HepG2 (cell line): ENCODE measurements around the gene PIEZO1. TPM values are rescaled to one million over a fixed set of nuclear protein-coding genes. Genes with fewer than 3 reads are reported as not detected.

Experiments
- BRD4 ChIP-seq: sonication (generic); formaldehyde crosslinking; IDR thresholded peaks from 2 replicates; pipeline ENCODE4 v1.4.0; 2020; ENCODE audit warnings: missing genetic modification reagents
- CHD4 ChIP-seq: fragments of 200-600 bp; sonication (generic); IDR thresholded peaks from 2 replicates; pipeline ENCODE4 v1.7.0; 2017; ENCODE audit warnings: mild to moderate bottlenecking, low read length, borderline replicate concordance
- RNF2 ChIP-seq: fragments of 450-650 bp; conservative IDR thresholded peaks from 2 replicates; pipeline ENCODE4 v1.6.1; 2016; ENCODE audit warnings: low read depth
- SETDB1 ChIP-seq: sonication (generic); formaldehyde crosslinking; IDR thresholded peaks from 2 replicates; pipeline ENCODE4 v1.5.1; 2020; ENCODE audit warnings: missing genetic modification reagents, mild to moderate bottlenecking, borderline replicate concordance
- SRY ChIP-seq: sonication (generic); formaldehyde crosslinking; IDR thresholded peaks from 2 replicates; pipeline ENCODE4 v1.8.0; 2022; ENCODE audit warnings: mild to moderate bottlenecking, missing genetic modification reagents
- ZNF121 ChIP-seq: sonication (generic); formaldehyde crosslinking; IDR thresholded peaks from 2 replicates; pipeline ENCODE4 v1.5.0; 2020; ENCODE audit warnings: mild to moderate bottlenecking, missing genetic modification reagents
- ZNF160 ChIP-seq: sonication (generic); formaldehyde crosslinking; IDR thresholded peaks from 2 replicates; pipeline ENCODE4 v1.8.0; 2022; ENCODE audit warnings: mild to moderate bottlenecking, inconsistent platforms, missing genetic modification reagents
- ZNF337 ChIP-seq: sonication (generic); formaldehyde crosslinking; IDR thresholded peaks from 2 replicates; pipeline ENCODE4 v1.5.1; 2020; ENCODE audit warnings: missing genetic modification reagents, low read depth, mild to moderate bottlenecking, borderline replicate concordance
- ZNF382 ChIP-seq: sonication (generic); formaldehyde crosslinking; IDR thresholded peaks from 2 replicates; pipeline ENCODE4 v1.5.0; 2020; ENCODE audit warnings: missing genetic modification reagents, mild to moderate bottlenecking, borderline replicate concordance
- ZNF414 ChIP-seq: sonication (generic); formaldehyde crosslinking; IDR thresholded peaks from 2 replicates; pipeline ENCODE4 v1.5.0; 2020; ENCODE audit warnings: missing genetic modification reagents
- ZNF431 ChIP-seq: sonication (generic); formaldehyde crosslinking; IDR thresholded peaks from 2 replicates; pipeline ENCODE4 v1.9.0; 2022; ENCODE audit warnings: missing genetic modification reagents, low read depth, mild to moderate bottlenecking, borderline replicate concordance
- ZNF773 ChIP-seq: sonication (generic); formaldehyde crosslinking; IDR thresholded peaks from 2 replicates; pipeline ENCODE4 v1.4.0; 2020; ENCODE audit warnings: missing genetic modification reagents, borderline replicate concordance
- ZNF788 ChIP-seq: sonication (generic); formaldehyde crosslinking; IDR thresholded peaks from 2 replicates; pipeline ENCODE4 v1.5.0; 2020; ENCODE audit warnings: mild to moderate bottlenecking, missing genetic modification reagents, borderline replicate concordance
- polyA plus RNA-seq, 8 experiments: library from polyadenylated mRNA; depleted of rRNA in 3 of 8; stranded (reverse) in 7 of 8; unstranded in 1 of 8; fragments of >200 nt; fragmentation: Illumina TruSeq in 4 of 8; extraction: Trizol in 4 of 8; gene quantifications; 2 replicates each; pipeline versions ENCODE4 v1.2.1 to v1.2.3, GENCODE V29; 2011 to 2016; ENCODE audit warnings: low read depth in 4 of 8, missing spikeins in 1 of 8, mixed read lengths in 1 of 8; ENCODE audit not compliant: insufficient read depth in 1 of 8
- total RNA-seq, 5 experiments: library from RNA; depleted of rRNA; stranded (reverse); fragments of >200 nt; fragmentation: Illumina TruSeq; extraction: Trizol; gene quantifications; 2 replicates each; pipeline ENCODE4 v1.2.3, GENCODE V29; 2016; ENCODE audit warnings: low read depth in 1 of 5
- TF ChIP-seq, protein P1 (sequence below), 2 experiments: sonication (generic) in 1 of 2; formaldehyde crosslinking in 1 of 2; IDR thresholded peaks; 2 replicates each; pipeline versions ENCODE4 v1.6.1 to v1.9.0; 2014 to 2022; ENCODE audit warnings: antibody characterized with exemption in 1 of 2, borderline replicate concordance in 1 of 2, inconsistent platforms in 1 of 2, low read depth in 1 of 2, missing genetic modification reagents in 1 of 2
- TF ChIP-seq, protein P2 (sequence below): sonication (generic); formaldehyde crosslinking; IDR thresholded peaks from 2 replicates; pipeline ENCODE4 v1.5.0; 2020; ENCODE audit warnings: mild to moderate bottlenecking, missing genetic modification reagents
- TF ChIP-seq, protein P3 (sequence below): sonication (generic); formaldehyde crosslinking; conservative IDR thresholded peaks from 2 replicates; pipeline ENCODE4 v1.4.0; 2020; ENCODE audit warnings: missing genetic modification reagents
- TF ChIP-seq, protein P4 (sequence below): sonication (generic); formaldehyde crosslinking; IDR thresholded peaks from 2 replicates; pipeline ENCODE4 v1.9.0; 2022; ENCODE audit warnings: missing genetic modification reagents, mild to moderate bottlenecking, borderline replicate concordance

PIEZO1 gene
- total and polyA plus RNA-seq, 2 of the 13 experiments (the other 11 are each of a cell fraction or from before 2014, with no cell fraction given) = 67.9 to 85.0 TPM

DNA sequence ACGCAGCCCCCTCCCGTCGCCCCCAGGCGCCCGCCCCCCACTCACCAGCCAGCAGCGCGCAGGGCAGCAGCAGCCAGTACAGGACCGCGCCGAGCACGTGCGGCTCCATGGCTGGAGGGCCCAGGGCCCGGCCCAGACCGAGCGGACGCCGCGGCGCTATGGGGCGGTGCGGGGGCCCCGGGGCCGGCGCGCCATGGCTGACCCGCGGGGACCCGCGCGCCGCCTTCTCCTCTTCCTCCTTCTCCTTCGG is 239 bp downstream of the PIEZO1 start (continued):
- TF ChIP-seq, protein P1, sequence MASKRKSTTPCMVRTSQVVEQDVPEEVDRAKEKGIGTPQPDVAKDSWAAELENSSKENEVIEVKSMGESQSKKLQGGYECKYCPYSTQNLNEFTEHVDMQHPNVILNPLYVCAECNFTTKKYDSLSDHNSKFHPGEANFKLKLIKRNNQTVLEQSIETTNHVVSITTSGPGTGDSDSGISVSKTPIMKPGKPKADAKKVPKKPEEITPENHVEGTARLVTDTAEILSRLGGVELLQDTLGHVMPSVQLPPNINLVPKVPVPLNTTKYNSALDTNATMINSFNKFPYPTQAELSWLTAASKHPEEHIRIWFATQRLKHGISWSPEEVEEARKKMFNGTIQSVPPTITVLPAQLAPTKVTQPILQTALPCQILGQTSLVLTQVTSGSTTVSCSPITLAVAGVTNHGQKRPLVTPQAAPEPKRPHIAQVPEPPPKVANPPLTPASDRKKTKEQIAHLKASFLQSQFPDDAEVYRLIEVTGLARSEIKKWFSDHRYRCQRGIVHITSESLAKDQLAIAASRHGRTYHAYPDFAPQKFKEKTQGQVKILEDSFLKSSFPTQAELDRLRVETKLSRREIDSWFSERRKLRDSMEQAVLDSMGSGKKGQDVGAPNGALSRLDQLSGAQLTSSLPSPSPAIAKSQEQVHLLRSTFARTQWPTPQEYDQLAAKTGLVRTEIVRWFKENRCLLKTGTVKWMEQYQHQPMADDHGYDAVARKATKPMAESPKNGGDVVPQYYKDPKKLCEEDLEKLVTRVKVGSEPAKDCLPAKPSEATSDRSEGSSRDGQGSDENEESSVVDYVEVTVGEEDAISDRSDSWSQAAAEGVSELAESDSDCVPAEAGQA (IDR thresholded peaks at IDR 0.05; ENCODE audit: low read depth) = no peak
- TF ChIP-seq, protein P1 (CRISPR knock-in tag; IDR thresholded peaks at IDR 0.05; ENCODE audit: borderline replicate concordance) = no peak
- 0 out of 2 replicates have a peak, but pooled peaks have one; percentile 12 for TF ChIP-seq RNF2
- no peak for TF ChIP-seq ZNF337 (CRISPR knock-in tag)
- no peak for TF ChIP-seq ZNF414 (CRISPR knock-in tag)
- TF ChIP-seq ZNF121 (CRISPR knock-in tag) = no peak
- TF ChIP-seq, protein P2, sequence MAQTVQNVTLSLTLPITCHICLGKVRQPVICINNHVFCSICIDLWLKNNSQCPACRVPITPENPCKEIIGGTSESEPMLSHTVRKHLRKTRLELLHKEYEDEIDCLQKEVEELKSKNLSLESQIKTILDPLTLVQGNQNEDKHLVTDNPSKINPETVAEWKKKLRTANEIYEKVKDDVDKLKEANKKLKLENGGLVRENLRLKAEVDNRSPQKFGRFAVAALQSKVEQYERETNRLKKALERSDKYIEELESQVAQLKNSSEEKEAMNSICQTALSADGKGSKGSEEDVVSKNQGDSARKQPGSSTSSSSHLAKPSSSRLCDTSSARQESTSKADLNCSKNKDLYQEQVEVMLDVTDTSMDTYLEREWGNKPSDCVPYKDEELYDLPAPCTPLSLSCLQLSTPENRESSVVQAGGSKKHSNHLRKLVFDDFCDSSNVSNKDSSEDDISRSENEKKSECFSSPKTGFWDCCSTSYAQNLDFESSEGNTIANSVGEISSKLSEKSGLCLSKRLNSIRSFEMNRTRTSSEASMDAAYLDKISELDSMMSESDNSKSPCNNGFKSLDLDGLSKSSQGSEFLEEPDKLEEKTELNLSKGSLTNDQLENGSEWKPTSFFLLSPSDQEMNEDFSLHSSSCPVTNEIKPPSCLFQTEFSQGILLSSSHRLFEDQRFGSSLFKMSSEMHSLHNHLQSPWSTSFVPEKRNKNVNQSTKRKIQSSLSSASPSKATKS (CRISPR knock-in tag) = no peak; the same call in 1 of the 2 replicates
- TF ChIP-seq ZNF431 = no peak; the same call in 1 of the 2 replicates
- no peak; the same call in 1 of the 2 replicates for TF ChIP-seq ZNF773 (CRISPR knock-in tag)
- no peak for TF ChIP-seq BRD4 (CRISPR knock-in tag)
- TF ChIP-seq CHD4 = no peak
- no peak for TF ChIP-seq ZNF788 (CRISPR knock-in tag)
- peak; percentile 39; the same call in 1 of the 2 replicates for TF ChIP-seq SRY (CRISPR knock-in tag)
- no peak for TF ChIP-seq ZNF382
- TF ChIP-seq SETDB1 (CRISPR knock-in tag) = no peak
- TF ChIP-seq, protein P3, sequence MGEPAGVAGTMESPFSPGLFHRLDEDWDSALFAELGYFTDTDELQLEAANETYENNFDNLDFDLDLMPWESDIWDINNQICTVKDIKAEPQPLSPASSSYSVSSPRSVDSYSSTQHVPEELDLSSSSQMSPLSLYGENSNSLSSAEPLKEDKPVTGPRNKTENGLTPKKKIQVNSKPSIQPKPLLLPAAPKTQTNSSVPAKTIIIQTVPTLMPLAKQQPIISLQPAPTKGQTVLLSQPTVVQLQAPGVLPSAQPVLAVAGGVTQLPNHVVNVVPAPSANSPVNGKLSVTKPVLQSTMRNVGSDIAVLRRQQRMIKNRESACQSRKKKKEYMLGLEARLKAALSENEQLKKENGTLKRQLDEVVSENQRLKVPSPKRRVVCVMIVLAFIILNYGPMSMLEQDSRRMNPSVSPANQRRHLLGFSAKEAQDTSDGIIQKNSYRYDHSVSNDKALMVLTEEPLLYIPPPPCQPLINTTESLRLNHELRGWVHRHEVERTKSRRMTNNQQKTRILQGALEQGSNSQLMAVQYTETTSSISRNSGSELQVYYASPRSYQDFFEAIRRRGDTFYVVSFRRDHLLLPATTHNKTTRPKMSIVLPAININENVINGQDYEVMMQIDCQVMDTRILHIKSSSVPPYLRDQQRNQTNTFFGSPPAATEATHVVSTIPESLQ (CRISPR knock-in tag) = no peak
- TF ChIP-seq, protein P4, sequence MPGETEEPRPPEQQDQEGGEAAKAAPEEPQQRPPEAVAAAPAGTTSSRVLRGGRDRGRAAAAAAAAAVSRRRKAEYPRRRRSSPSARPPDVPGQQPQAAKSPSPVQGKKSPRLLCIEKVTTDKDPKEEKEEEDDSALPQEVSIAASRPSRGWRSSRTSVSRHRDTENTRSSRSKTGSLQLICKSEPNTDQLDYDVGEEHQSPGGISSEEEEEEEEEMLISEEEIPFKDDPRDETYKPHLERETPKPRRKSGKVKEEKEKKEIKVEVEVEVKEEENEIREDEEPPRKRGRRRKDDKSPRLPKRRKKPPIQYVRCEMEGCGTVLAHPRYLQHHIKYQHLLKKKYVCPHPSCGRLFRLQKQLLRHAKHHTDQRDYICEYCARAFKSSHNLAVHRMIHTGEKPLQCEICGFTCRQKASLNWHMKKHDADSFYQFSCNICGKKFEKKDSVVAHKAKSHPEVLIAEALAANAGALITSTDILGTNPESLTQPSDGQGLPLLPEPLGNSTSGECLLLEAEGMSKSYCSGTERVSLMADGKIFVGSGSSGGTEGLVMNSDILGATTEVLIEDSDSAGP (CRISPR knock-in tag) = no peak
- no peak for TF ChIP-seq ZNF160 (CRISPR knock-in tag)
